ENCODE measurements around the gene KIAA0753.

Gene KIAA0753

DNA sequence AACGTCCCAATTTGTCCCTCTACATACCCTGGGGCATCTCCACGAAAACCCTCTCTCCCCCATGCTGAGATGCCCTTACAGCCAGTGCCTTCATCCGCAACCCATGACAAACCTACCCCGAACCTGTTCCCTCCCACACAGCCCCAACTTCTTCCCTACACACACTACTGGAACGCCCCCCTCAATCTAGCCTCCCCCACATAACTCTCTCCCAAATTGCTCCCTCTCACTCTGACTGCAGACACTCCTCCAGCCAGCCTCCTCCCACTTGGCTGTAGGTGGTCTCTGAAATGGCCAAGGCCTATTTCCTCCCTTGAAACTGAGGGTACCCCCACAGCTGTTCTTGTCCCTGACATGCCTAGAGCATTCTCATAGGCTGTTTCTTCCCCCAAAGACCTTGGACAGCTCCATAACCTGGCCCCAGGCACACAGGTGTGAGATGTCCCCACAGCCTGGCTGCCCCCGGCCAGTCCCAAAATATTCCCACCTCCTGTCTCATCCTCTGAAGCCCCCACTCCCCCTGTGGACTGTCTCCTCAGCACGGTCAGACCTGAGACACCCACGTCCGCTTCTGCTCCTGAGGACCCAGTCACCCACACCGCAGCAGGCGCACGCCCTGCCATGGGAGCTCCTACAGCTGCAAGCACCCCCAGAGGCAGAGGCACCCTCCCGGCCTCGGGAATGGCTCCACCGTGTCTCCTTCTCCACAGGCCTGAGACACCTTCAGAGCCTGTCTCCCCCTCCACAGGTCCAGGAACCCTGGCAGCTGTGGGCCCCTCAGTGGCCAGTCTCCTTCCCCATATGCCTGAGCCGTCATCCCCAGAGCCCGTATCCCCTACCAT is 3.7 kb downstream of the KIAA0753 start:
- CTCF ChIA-PET, result interaction anchor here (0.7 kb wide), 1 partner anchor 366 kb away, joined by 3 read pairs; no protein-coding TSS in a partner anchor

DNA sequence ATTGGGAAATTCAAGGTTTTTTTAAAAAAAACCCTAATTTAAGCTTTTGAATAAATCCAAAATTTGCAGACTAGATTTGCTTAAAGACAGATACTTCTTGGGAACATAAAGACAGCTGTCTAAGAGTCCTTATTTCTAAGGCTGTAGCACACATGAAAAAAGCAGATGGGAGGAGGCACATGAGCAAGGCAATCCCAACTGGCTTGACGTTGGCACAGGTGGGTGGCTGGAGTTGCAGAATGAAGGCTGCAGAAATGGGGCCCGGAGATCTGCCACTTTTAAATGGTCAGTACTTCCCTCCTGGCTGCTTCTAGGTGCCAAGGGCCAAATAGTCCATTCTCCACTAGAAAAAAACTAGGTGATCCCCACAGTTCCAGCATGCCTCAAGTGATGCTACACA is 4.4 kb downstream of the KIAA0753 start:
- peak overlapping the region; percentile 96 for H3K27ac ChIP-seq
- POLR2A ChIA-PET (ENCODE audit: low non-redundant PET), result no interaction called here
- CTCF ChIA-PET, result no interaction called here
- no peak for DNase-seq (ENCODE audit: low spot score)
- TF ChIP-seq, protein P1, sequence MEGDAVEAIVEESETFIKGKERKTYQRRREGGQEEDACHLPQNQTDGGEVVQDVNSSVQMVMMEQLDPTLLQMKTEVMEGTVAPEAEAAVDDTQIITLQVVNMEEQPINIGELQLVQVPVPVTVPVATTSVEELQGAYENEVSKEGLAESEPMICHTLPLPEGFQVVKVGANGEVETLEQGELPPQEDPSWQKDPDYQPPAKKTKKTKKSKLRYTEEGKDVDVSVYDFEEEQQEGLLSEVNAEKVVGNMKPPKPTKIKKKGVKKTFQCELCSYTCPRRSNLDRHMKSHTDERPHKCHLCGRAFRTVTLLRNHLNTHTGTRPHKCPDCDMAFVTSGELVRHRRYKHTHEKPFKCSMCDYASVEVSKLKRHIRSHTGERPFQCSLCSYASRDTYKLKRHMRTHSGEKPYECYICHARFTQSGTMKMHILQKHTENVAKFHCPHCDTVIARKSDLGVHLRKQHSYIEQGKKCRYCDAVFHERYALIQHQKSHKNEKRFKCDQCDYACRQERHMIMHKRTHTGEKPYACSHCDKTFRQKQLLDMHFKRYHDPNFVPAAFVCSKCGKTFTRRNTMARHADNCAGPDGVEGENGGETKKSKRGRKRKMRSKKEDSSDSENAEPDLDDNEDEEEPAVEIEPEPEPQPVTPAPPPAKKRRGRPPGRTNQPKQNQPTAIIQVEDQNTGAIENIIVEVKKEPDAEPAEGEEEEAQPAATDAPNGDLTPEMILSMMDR (conservative IDR thresholded peaks at IDR 0.05; ENCODE audit: low read depth), result no peak

More for the DNA sequence above, 3.7 kb downstream of the KIAA0753 start:
- peak overlapping the region; percentile 96 for H3K27ac ChIP-seq
- TF ChIP-seq, protein P1 (conservative IDR thresholded peaks at IDR 0.05; ENCODE audit: low read depth), result no peak
- no peak for DNase-seq (ENCODE audit: low spot score)
- POLR2A ChIA-PET (ENCODE audit: low non-redundant PET), result no interaction called here

DNA sequence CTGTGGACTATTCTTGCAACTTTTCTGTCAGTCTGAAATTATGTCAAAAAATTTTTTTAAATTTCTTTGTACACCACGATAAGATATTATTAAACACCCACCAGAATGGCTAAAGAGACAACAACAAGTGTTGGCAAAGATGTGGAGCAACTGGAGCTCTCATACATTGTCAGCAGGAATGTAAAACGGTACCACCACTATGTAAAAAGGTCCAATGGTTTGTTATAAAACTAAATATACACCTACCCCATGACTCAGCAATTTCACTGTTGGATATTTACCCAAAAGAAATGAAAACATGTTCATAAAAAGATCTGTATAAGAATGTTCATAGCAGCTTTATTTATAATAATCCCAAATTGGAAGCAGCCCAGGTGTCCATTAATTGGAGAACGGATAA is 7.2 kb downstream of the KIAA0753 start:
- ChIA-PET POLR2A (ENCODE audit: low non-redundant PET) (no interaction called here), CTCF (no interaction called here)
- H3K27ac ChIP-seq, result no peak overlapping the region
- TF ChIP-seq, protein P1 (conservative IDR thresholded peaks at IDR 0.05; ENCODE audit: low read depth), result no peak
- no peak for DNase-seq (ENCODE audit: low spot score)

GRCh38 chr17:6632530-6632929 is 8.0 kb downstream of the KIAA0753 start:
- ChIA-PET CTCF (no interaction called here), POLR2A (ENCODE audit: low non-redundant PET) (no interaction called here)
- TF ChIP-seq, protein P1 (conservative IDR thresholded peaks at IDR 0.05; ENCODE audit: low read depth), result no peak
- DNase-seq (ENCODE audit: low spot score), result no peak
- H3K27ac ChIP-seq, result no peak overlapping the region

- POLR2A ChIA-PET (ENCODE audit: low non-redundant PET), result no interaction called here
- CTCF ChIA-PET, result no interaction called here
- no peak for DNase-seq (ENCODE audit: low spot score)
- H3K27ac ChIP-seq, result no peak overlapping the region
- TF ChIP-seq, protein P1 (conservative IDR thresholded peaks at IDR 0.05; ENCODE audit: low read depth), result no peak
Observed at GRCh38 chr17:6630390-6630789, 10.1 kb downstream of the KIAA0753 start.

DNA sequence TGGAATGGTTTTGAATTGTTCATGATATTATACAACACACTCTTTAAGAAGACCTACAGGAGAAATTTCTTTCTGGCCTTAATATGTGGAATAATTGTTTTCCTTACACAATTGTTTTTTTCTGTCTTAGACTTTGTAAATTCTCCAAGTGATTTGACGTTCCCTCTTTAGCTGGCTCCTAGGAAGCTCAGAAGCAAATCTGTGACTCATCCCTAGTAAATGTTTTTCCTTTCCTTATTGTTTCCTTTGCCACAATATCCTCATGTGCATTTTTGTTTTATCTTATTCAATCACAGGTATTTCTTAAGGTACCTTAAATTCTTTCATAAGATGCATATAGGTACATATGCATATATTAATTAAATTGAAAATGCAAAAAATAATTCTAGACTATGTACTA is 13.5 kb downstream of the KIAA0753 start:
- ChIA-PET POLR2A (ENCODE audit: low non-redundant PET) (no interaction called here), CTCF (no interaction called here)
- H3K27ac ChIP-seq, result no peak overlapping the region
- no peak for DNase-seq (ENCODE audit: low spot score)
- TF ChIP-seq, protein P1 (conservative IDR thresholded peaks at IDR 0.05; ENCODE audit: low read depth), result no peak
